ENCODE data around the gene SMIM44.

GRCh38 chr19:3505598-3506383 is 22.6 kb upstream of the SMIM44 start, which contains the start of gene FZR1:
- no peak for TF ChIP-seq CTCF (IDR thresholded peaks at IDR 0.05)
- no peak for TF ChIP-seq EZH2 (IDR thresholded peaks at IDR 0.05; ENCODE audit: borderline replicate concordance, insufficient read depth, low read depth, low read length, poor library complexity, severe bottlenecking)

Data from B cell (primary cell).